Prostate gland (tissue), 2 donors: ENCODE results near the gene TMEM123.

Source experiments
- CTCF ChIP-seq, 4 experiments: fragments of 200-600 bp in 2 of 4; fragments of 450-650 bp in 2 of 4; sonication (generic) in 2 of 4; IDR thresholded peaks; 1 replicate in 3 of 4; 2 replicates in 1 of 4; pipeline ENCODE4 v1.5.1; 2016 to 2019; ENCODE audit warnings: antibody characterized with exemption in 4 of 4, mild to moderate bottlenecking in 2 of 4, moderate library complexity in 2 of 4
- POLR2AphosphoS5 ChIP-seq: sonication (generic); formaldehyde crosslinking; IDR thresholded peaks from one replicate; pipeline ENCODE4 v1.6.1; 2017; ENCODE audit warnings: antibody characterized with exemption

- TF ChIP-seq CTCF (IDR thresholded peaks at IDR 0.05) = no peak
- TF ChIP-seq POLR2AphosphoS5 = no peak
Observed at GRCh38 chr11:102419181-102419580, 33.4 kb downstream of the TMEM123 start.
